Trophoblast cell (in vitro differentiated cells and primary cell): ENCODE data around the gene OR5H14.
"Not testable (repeated sequence)": the region's sequence is repeated elsewhere in the genome, so short reads cannot be mapped to it uniquely, and the experiment has no call there.

ENCODE experiments used
- DNase-seq, 2 donors: peaks; one replicate each; pipeline ENCODE4 v3.0.0-alpha.2; 2016
- H2AFZ ChIP-seq: 2 replicates; pipeline ENCODE4 v1.6.1; 2013; ENCODE audit warnings: low read length, moderate library complexity, mild to moderate bottlenecking; ENCODE audit not compliant: insufficient read depth, poor library complexity
- H2AK5ac ChIP-seq: 2 replicates; pipeline ENCODE4 v1.6.1; 2013; ENCODE audit warnings: mild to moderate bottlenecking, low read length
- H2BK120ac ChIP-seq: 2 replicates; pipeline ENCODE4 v1.6.1; 2013; ENCODE audit warnings: low read length, mild to moderate bottlenecking, moderate library complexity; ENCODE audit not compliant: insufficient read depth, poor library complexity
- H2BK12ac ChIP-seq: 2 replicates; pipeline ENCODE4 v1.6.1; 2013; ENCODE audit warnings: mild to moderate bottlenecking, low read length, moderate library complexity
- H2BK5ac ChIP-seq: 2 replicates; pipeline ENCODE4 v1.6.1; 2013; ENCODE audit warnings: low read length, low read depth, moderate library complexity, mild to moderate bottlenecking; ENCODE audit not compliant: poor library complexity
- H3K14ac ChIP-seq: 2 replicates; pipeline ENCODE4 v1.6.1; 2013; ENCODE audit warnings: mild to moderate bottlenecking, low read length
- H3K18ac ChIP-seq: 2 replicates; pipeline ENCODE4 v1.6.1; 2013; ENCODE audit warnings: mild to moderate bottlenecking, low read length
- H3K23ac ChIP-seq: 2 replicates; pipeline ENCODE4 v1.6.1; 2013; ENCODE audit warnings: low read length
- H3K27ac ChIP-seq: 2 replicates; pipeline ENCODE4 v1.5.1; 2013; ENCODE audit warnings: low read depth, mild to moderate bottlenecking, inconsistent platforms, low read length, moderate library complexity
- H3K27me3 ChIP-seq: 2 replicates; pipeline ENCODE4 v1.6.1; 2013; ENCODE audit warnings: inconsistent platforms, mild to moderate bottlenecking, low read length, moderate library complexity; ENCODE audit not compliant: insufficient read depth
- H3K36me3 ChIP-seq, 2 experiments: 1 replicate in 1 of 2; 2 replicates in 1 of 2; pipeline ENCODE4 v1.6.1; 2013; ENCODE audit warnings: low read length in 2 of 2, mild to moderate bottlenecking in 2 of 2, moderate library complexity in 1 of 2; ENCODE audit not compliant: insufficient read depth in 2 of 2, control insufficient read depth in 1 of 2
- H3K4ac ChIP-seq: 2 replicates; pipeline ENCODE4 v1.6.1; 2013; ENCODE audit warnings: low read depth, mild to moderate bottlenecking, low read length, moderate library complexity
- H3K4me1 ChIP-seq, 2 experiments: 1 replicate in 1 of 2; 2 replicates in 1 of 2; pipeline ENCODE4 v1.6.1; 2013; ENCODE audit warnings: low read length in 2 of 2, mild to moderate bottlenecking in 2 of 2, moderate library complexity in 1 of 2; ENCODE audit not compliant: insufficient read depth in 2 of 2, control insufficient read depth in 1 of 2
- H3K4me2 ChIP-seq: 2 replicates; pipeline ENCODE4 v1.6.1; 2013; ENCODE audit warnings: inconsistent platforms, mild to moderate bottlenecking, low read length, moderate library complexity
- H3K4me3 ChIP-seq: 2 replicates; pipeline ENCODE4 v1.5.1; 2013; ENCODE audit warnings: mild to moderate bottlenecking, low read depth, low read length, inconsistent platforms
- H3K79me1 ChIP-seq: one replicate; pipeline ENCODE4 v1.6.1; 2013; ENCODE audit warnings: low read length
- H3K79me2 ChIP-seq: 2 replicates; pipeline ENCODE4 v1.6.1; 2013; ENCODE audit warnings: low read length, mild to moderate bottlenecking; ENCODE audit not compliant: control insufficient read depth, insufficient read depth, poor library complexity
- H3K9ac ChIP-seq: 2 replicates; pipeline ENCODE4 v1.6.1; 2013; ENCODE audit warnings: mild to moderate bottlenecking, low read length
- H3K9me3 ChIP-seq: 2 replicates; pipeline ENCODE4 v1.6.1; 2013; ENCODE audit warnings: low read depth, mild to moderate bottlenecking, control low read depth, inconsistent platforms, low read length; ENCODE audit not compliant: insufficient read depth
- H4K12ac ChIP-seq: 2 replicates; pipeline ENCODE4 v1.6.1; 2013; ENCODE audit warnings: low read depth, mild to moderate bottlenecking, low read length, moderate library complexity
- H4K8ac ChIP-seq: 2 replicates; pipeline ENCODE4 v1.6.1; 2013; ENCODE audit warnings: low read depth, mild to moderate bottlenecking, low read length, moderate library complexity
- H4K91ac ChIP-seq: one replicate; pipeline ENCODE4 v1.6.1; 2013; ENCODE audit warnings: low read depth, mild to moderate bottlenecking, low read length, moderate library complexity
- WGBS: extraction: QIAGEN DNeasy Blood & Tissue Kit; methylation state at CpG from one replicate; pipeline ENCODE4 v1.1.7; 2013; ENCODE audit warnings: missing lambda C conversion rate; ENCODE audit not compliant: insufficient read length, insufficient coverage; ENCODE audit errors: extremely low coverage; 5-methylcytosine and 5-hydroxymethylcytosine counted together

The OR5H14 gene

DNA sequence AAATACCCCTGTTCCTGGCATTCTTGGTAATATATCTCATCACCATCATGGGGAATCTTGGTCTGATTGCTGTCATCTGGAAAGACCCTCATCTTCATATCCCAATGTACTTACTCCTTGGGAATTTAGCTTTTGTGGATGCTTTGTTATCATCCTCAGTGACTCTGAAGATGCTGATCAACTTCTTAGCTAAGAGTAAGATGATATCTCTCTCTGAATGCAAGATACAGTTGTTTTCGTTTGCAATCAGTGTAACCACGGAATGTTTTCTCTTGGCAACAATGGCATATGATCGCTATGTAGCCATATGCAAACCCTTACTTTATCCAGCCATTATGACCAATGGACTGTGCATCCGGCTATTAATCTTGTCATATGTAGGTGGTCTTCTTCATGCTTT lies 2.2 kb downstream of the OR5H14 start:
- not testable (repeated sequence) for H3K4me1 ChIP-seq, H3K14ac ChIP-seq, H3K79me2 ChIP-seq, H4K91ac ChIP-seq, H2BK120ac ChIP-seq, H3K4me2 ChIP-seq, H3K4ac ChIP-seq, H2BK12ac ChIP-seq, H2AK5ac ChIP-seq, H2AFZ ChIP-seq, H3K4me3 ChIP-seq, H3K27ac ChIP-seq, H3K9me3 ChIP-seq, H3K36me3 ChIP-seq, H3K79me1 ChIP-seq, H3K18ac ChIP-seq, H2BK5ac ChIP-seq, H3K23ac ChIP-seq, H4K8ac ChIP-seq, H3K9ac ChIP-seq, H4K12ac ChIP-seq, H3K27me3 ChIP-seq
- peak in 1 of 2 donors; percentile 88 for DNase-seq
- no CpG with 5 or more reads among the region's 4 CpGs for WGBS

DNA sequence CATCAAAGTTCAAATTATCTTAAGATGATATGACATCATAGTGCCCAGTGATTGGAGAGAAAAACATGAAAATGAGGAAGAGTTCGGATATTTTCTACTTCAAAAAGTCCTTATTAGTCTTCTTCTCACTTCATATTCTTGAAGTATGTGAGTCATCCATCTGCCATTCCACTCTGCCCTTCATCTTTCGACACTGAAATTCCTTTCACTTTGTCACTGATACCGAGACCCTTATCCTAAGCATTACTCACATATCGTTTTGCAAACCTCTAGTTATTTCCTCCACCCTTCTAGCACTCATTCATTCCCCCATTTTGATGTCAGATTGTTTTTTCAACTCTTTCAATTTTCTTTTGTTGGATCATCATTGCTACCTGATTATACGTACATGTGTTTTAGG lies 4.0 kb downstream of the OR5H14 start:
- no peaks in the 10 kb centered on the region for H3K79me2 ChIP-seq

DNA sequence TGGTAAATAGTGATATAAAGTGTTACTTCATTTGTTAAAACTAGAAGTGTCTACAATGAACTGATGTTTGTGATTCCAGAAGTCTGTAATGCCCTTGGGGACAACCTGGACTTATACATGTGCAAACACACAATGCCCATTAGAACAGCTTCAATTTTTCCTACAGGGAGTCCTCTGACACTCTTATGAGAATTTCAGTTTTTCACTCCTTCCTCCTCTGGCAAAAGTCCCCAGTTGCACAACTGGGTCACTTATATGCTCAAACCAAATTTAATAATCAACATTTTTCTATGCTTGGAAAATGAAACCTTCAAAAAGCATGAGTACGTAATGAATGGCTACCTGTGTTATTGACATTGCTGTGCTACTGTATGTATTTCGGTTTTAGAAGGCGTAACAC lies 19.1 kb downstream of the OR5H14 start, which contains the start of gene OR5H15:
Gene OR5H15, plus strand, starts transcription at position 301 of the 400 bp plus-strand sequence. CDS start 2,004 bp downstream, outside the sequence.
- no peak within 1 kb of the TSS for H3K9ac ChIP-seq
- H2AFZ ChIP-seq, result no peak within 1 kb of the TSS
- H3K18ac ChIP-seq, result no peak within 1 kb of the TSS
- no peak within 1 kb of the TSS for H3K27ac ChIP-seq
- H3K4ac ChIP-seq, result no peak within 1 kb of the TSS
- DNase-seq, result no peak
- H3K23ac ChIP-seq, result no peak within 1 kb of the TSS
- no peak within 1 kb of the TSS for H2BK12ac ChIP-seq
- no peak within 1 kb of the TSS for H4K12ac ChIP-seq
- no peaks in the 10 kb centered on the region for H3K27me3 ChIP-seq
- H2BK120ac ChIP-seq, result no peak within 1 kb of the TSS
- no peak within 1 kb of the TSS for H3K14ac ChIP-seq
- no peak within 1 kb of the TSS for H3K4me2 ChIP-seq
- no peaks in the 10 kb centered on the region for H3K36me3 ChIP-seq
- H4K91ac ChIP-seq, result no peak within 1 kb of the TSS
- no peak within 1 kb of the TSS for H4K8ac ChIP-seq
- H3K4me3 ChIP-seq, result no peak within 1 kb of the TSS
- no peaks in the 10 kb centered on the region for H3K79me1 ChIP-seq
- no CpG with 5 or more reads among the region's 3 CpGs for whole genome bisulfite sequencing
- no peak within 1 kb of the TSS for H2BK5ac ChIP-seq
- no peaks in the 10 kb centered on the region for H3K4me1 ChIP-seq
- H3K9me3 ChIP-seq, result no peaks in the 10 kb centered on the region
- no peaks in the 10 kb centered on the region for H3K79me2 ChIP-seq
- H2AK5ac ChIP-seq, result no peak within 1 kb of the TSS

More for the DNA sequence above, 4.0 kb downstream of the OR5H14 start:
- Histone ChIP-seq H3K4me3 (no peak overlapping the region), H3K9ac (no peak overlapping the region), H2AFZ (no peak overlapping the region), H3K14ac (no peak overlapping the region), H3K18ac (no peak overlapping the region), H3K4ac (no peak overlapping the region), H2BK12ac (no peak overlapping the region), H3K79me1 (no peaks in the 10 kb centered on the region), H4K12ac (no peak overlapping the region), H3K27me3 (no peaks in the 10 kb centered on the region), H3K23ac (no peak overlapping the region), H3K4me2 (no peak overlapping the region), H3K9me3 (no peaks in the 10 kb centered on the region), H3K4me1 (peaks cover 0 to 2% of the 10 kb centered on the region in 2 experiments), H3K36me3 (no peaks in the 10 kb centered on the region), H4K91ac (no peak overlapping the region), H2AK5ac (no peak overlapping the region), H2BK5ac (no peak overlapping the region), H3K27ac (no peak overlapping the region), H2BK120ac (no peak overlapping the region), H4K8ac (no peak overlapping the region)
- DNase-seq, result peak; percentile 73 to 96
- WGBS, result no CpG with 5 or more reads among the region's 5 CpGs

DNA sequence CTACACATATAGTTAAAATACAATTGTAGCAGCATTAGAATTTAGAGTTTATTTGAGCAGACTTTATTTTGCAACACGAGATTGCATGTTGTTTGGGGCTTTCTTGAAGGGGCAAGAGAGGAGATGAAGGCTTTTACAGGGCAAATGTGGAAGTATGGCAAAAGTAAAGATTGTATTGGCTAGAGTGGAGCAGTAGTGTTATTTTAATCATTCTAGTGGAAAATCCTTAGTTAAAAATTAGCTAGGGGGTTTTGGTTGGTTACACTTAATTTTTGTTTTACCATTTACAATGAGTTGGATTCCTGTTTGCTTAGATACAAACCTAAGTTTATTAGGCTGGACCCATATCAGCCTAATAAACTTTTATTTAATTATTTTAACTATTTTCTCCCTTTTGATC lies 23.8 kb downstream of the OR5H14 start:
- Histone ChIP-seq H2BK120ac (no peak overlapping the region), H3K9ac (no peak overlapping the region), H4K91ac (no peak overlapping the region), H3K4me1 (no peaks in the 10 kb centered on the region), H3K27ac (no peak overlapping the region), H3K79me2 (no peaks in the 10 kb centered on the region), H3K79me1 (no peaks in the 10 kb centered on the region), H3K23ac (no peak overlapping the region), H4K12ac (no peak overlapping the region), H3K18ac (no peak overlapping the region), H3K9me3 (no peaks in the 10 kb centered on the region), H2BK12ac (no peak overlapping the region), H3K4me3 (no peak overlapping the region), H4K8ac (no peak overlapping the region), H3K14ac (no peak overlapping the region), H3K4me2 (no peak overlapping the region), H2AK5ac (no peak overlapping the region), H3K36me3 (no peaks in the 10 kb centered on the region), H2AFZ (no peak overlapping the region), H3K27me3 (no peaks in the 10 kb centered on the region), H2BK5ac (no peak overlapping the region), H3K4ac (no peak overlapping the region)
- WGBS, result no CpG with 5 or more reads among the region's 1 CpG
- no peak for DNase-seq
